Heart right ventricle (tissue), 16 donors: ENCODE data around the gene PRDM5. TPM values are rescaled to one million over a fixed set of nuclear protein-coding genes. Genes with fewer than 3 reads are reported as not detected.

Experiments used
- ATAC-seq, 8 donors: fragments of 200-7000 bp; cut with Tn5 transposase; one replicate each; pipeline ENCODE4 v1.9.1; 2020; ENCODE audit warnings: mild to moderate bottlenecking in 8 of 8, moderate library complexity in 8 of 8, moderate number of reproducible peaks in 1 of 8
- DNase-seq, 2 donors: peaks; one replicate each; pipeline ENCODE4 v3.0.0-alpha.2; 2020
- H3K27ac ChIP-seq, 10 donors: fragments of 200-600 bp; sonication (generic) in 2 of 10; one replicate each; pipeline versions ENCODE4 v1.5.0 to v1.8.0; 2020 to 2022; ENCODE audit warnings: mild to moderate bottlenecking in 3 of 10
- H3K27me3 ChIP-seq, 7 donors: fragments of 200-600 bp; one replicate each; pipeline ENCODE4 v1.8.0; 2021 to 2022; ENCODE audit warnings: mild to moderate bottlenecking in 2 of 7
- H3K36me3 ChIP-seq, 9 donors: fragments of 200-600 bp; sonication (generic) in 1 of 9; one replicate each; pipeline versions ENCODE4 v1.5.0 to v1.8.0; 2020 to 2022; ENCODE audit warnings: mild to moderate bottlenecking in 2 of 9
- H3K4me1 ChIP-seq, 9 donors: fragments of 200-600 bp; sonication (generic) in 1 of 9; one replicate each; pipeline versions ENCODE4 v1.5.0 to v1.8.0; 2020 to 2022; ENCODE audit warnings: mild to moderate bottlenecking in 4 of 9
- H3K4me3 ChIP-seq, 10 donors: fragments of 200-600 bp; sonication (generic) in 2 of 10; one replicate each; pipeline versions ENCODE4 v1.5.0 to v1.8.0; 2020 to 2022; ENCODE audit warnings: mild to moderate bottlenecking in 7 of 10, moderate library complexity in 2 of 10
- H3K9me3 ChIP-seq, 11 donors: fragments of 200-600 bp in 10 of 11; sonication (generic) in 2 of 11; one replicate each; pipeline versions ENCODE4 v1.5.0 to v1.8.0; 2013 to 2022; ENCODE audit warnings: mild to moderate bottlenecking in 2 of 11, control low read depth in 1 of 11, moderate library complexity in 1 of 11
- WGBS, 2 donors: extraction: QIAGEN DNeasy Blood & Tissue Kit; methylation state at CpG; one replicate each; pipeline ENCODE4 v1.1.7; 2013; ENCODE audit warnings: inconsistent platforms in 1 of 2; 5-methylcytosine and 5-hydroxymethylcytosine counted together
- intact Hi-C, 10 donors: fragments of 100-400 bp; cut with DNase I; formaldehyde crosslinking; loops; one replicate each; pipeline versions ENCODE4 v1.11.1 to v1.14.2; 2022
- polyA plus RNA-seq, 2 donors: library from polyadenylated mRNA; stranded (reverse); fragments of 200-250 nt; gene quantifications; one replicate each; pipeline ENCODE4 v1.2.3, GENCODE V29; 2013
- total RNA-seq, 10 donors: library from RNA; stranded (reverse); fragmentation: NEBNext Ultra II Directional in 3 of 10; extraction: Animal tissue kit (Norgen Biotek cat#: 25700) in 3 of 10; gene quantifications; one replicate each; pipeline versions ENCODE4 v1.2.1 to v1.2.4, GENCODE V29; 2021 to 2023
- TF ChIP-seq, protein P1 (sequence below), 9 donors: fragments of 200-600 bp; sonication (generic) in 2 of 9; IDR thresholded peaks; one replicate each; pipeline versions ENCODE4 v1.5.0 to v1.8.0; 2021 to 2022; ENCODE audit warnings: antibody characterized with exemption in 9 of 9, mild to moderate bottlenecking in 5 of 9, moderate library complexity in 1 of 9
- donor health status: Arrhythmogenic right ventricular cardiomyopathy.
- donor health status: ischemic (EF 13 %, LVEDD 7.1; RV severe dilation, severe dysfunction).
- donor health status: healthy with polysubstance abuse.
- donor health status: DM: no; HTN: yes; CAD: no.
- donor health status: DM: no; HTN: no; CAD: no.
- donor health status: ischemic (EF 25% LVEDD 6.9; RV normal size, moderate dysfunction).
- donor health status: ischemic (EF 25% LVEDD 5.7; RV mildly dilated, moderate dysfunction).
- donor health status: healthy.
- donor health status: DM: yes; HTN: yes; CAD: no.
- donor health status: Ischemic cardiomyopathy.
- donor health status: ischemic (EF 35%, LVEDD 5.7; RV mildly dilated, moderate dysfunction).
- donor health status: nonischemic (EF 11% LVEDD 7.7; RV severe dilation, severe dysfunction).
- donor health status: DM: yes; HTN: yes; CAD: no.
- donor health status: PGD.
- donor health status: ischemic (EF 29% LVEDD 5.4; RV normal size, mild dysfunction).
- donor health status: nonischemic (EF 23%, LVEDD 6.1; RV moderate dilation, normal function).

The PRDM5 gene
- total and polyA plus RNA-seq, 12 donors, result 1.5 to 20.5 (median 12.1) TPM

GRCh38 chr4:120837656-120838055 lies 84.9 kb downstream of the PRDM5 start:
- H3K36me3 ChIP-seq, result no peaks in the 10 kb centered on the region
- no peaks in the 10 kb centered on the region for H3K27me3 ChIP-seq
- TF ChIP-seq, protein P1, sequence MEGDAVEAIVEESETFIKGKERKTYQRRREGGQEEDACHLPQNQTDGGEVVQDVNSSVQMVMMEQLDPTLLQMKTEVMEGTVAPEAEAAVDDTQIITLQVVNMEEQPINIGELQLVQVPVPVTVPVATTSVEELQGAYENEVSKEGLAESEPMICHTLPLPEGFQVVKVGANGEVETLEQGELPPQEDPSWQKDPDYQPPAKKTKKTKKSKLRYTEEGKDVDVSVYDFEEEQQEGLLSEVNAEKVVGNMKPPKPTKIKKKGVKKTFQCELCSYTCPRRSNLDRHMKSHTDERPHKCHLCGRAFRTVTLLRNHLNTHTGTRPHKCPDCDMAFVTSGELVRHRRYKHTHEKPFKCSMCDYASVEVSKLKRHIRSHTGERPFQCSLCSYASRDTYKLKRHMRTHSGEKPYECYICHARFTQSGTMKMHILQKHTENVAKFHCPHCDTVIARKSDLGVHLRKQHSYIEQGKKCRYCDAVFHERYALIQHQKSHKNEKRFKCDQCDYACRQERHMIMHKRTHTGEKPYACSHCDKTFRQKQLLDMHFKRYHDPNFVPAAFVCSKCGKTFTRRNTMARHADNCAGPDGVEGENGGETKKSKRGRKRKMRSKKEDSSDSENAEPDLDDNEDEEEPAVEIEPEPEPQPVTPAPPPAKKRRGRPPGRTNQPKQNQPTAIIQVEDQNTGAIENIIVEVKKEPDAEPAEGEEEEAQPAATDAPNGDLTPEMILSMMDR (IDR thresholded peaks at IDR 0.05), result no peak
- ATAC-seq, result no peak
- H3K9me3 ChIP-seq, result peaks cover 0 to 20% (median 7%) of the 10 kb centered on the region in 11 donors
- H3K4me1 ChIP-seq, result peaks cover 0 to 19% (median 0%) of the 10 kb centered on the region in 9 donors
- no peak overlapping the region for H3K27ac ChIP-seq
- intact Hi-C loops, result no loop called here
- DNase-seq, result no peak
- no peak overlapping the region for H3K4me3 ChIP-seq
- 98 to 100% methylated on average over 1 of the region's 1 CpG for WGBS, 2 donors

DNA sequence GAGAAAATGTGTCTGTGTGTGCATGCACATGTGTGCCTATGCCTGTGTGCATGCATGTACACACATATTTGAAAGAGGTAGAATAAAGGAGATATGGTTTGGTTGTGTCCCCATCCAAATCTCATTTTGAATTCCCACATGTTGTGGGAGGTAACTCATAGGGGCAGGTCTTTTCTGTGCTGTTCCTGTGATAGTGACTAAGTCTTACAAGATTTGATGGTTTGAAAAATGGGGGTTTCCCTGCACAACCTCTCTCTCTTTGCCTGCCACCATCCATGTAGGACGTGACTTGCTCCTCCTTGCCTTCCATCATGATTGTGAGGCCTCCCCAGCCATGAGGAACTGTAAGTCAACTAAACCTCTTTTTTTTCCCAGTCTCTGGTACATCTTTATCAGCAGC lies 87.2 kb downstream of the PRDM5 start:
- no peak for DNase-seq
- Histone ChIP-seq H3K27ac (no peak overlapping the region), H3K27me3 (no peaks in the 10 kb centered on the region), H3K9me3 (peaks cover 0 to 20% (median 7%) of the 10 kb centered on the region in 11 donors), H3K36me3 (no peaks in the 10 kb centered on the region), H3K4me3 (no peak overlapping the region), H3K4me1 (peaks cover 0 to 17% (median 0%) of the 10 kb centered on the region in 9 donors)
- WGBS, 2 donors, result 92 to 97% methylated on average over 1 of the region's 1 CpG
- TF ChIP-seq, protein P1 (IDR thresholded peaks at IDR 0.05), result no peak
- intact Hi-C loops, result no loop called here
- ATAC-seq, result no peak

DNA sequence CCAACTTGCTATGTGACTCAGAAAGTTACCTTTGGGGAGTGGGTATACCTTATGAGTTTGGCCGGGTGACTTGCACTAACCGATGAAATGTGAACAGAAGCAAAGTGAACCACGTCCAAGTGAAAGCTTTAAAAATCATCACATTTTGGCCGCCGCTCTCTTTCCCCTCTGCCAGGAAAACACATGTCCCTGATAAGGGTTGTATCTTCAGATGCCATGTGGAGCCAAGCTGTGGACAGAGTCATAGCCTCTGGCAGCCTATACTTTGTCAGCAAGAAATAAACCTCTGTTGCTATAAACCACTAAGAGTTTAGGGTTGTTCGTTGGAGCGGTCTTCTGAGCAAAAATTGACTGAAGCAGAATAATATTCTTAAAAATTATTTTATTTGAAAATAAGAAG lies 92.3 kb downstream of the PRDM5 start:
- peaks cover 0 to 22% (median 0%) of the 10 kb centered on the region in 9 donors for H3K4me1 ChIP-seq
- WGBS, 2 donors, result 34 to 43% methylated on average over 7 of the region's 7 CpGs
- H3K27ac ChIP-seq, result peak overlapping the region in 6 of 10 donors; percentile 3 to 64 (median 58)
- H3K9me3 ChIP-seq, result peaks cover 0 to 20% (median 7%) of the 10 kb centered on the region in 11 donors
- intact Hi-C loops, result no loop called here
- ATAC-seq (peak; percentile 80 to 99 (median 93)), DNase-seq (peak; percentile 15 to 56)
- H3K36me3 ChIP-seq, result no peaks in the 10 kb centered on the region
- H3K27me3 ChIP-seq, result no peaks in the 10 kb centered on the region
- TF ChIP-seq, protein P1 (IDR thresholded peaks at IDR 0.05), result no peak
- H3K4me3 ChIP-seq, result no peak overlapping the region

DNA sequence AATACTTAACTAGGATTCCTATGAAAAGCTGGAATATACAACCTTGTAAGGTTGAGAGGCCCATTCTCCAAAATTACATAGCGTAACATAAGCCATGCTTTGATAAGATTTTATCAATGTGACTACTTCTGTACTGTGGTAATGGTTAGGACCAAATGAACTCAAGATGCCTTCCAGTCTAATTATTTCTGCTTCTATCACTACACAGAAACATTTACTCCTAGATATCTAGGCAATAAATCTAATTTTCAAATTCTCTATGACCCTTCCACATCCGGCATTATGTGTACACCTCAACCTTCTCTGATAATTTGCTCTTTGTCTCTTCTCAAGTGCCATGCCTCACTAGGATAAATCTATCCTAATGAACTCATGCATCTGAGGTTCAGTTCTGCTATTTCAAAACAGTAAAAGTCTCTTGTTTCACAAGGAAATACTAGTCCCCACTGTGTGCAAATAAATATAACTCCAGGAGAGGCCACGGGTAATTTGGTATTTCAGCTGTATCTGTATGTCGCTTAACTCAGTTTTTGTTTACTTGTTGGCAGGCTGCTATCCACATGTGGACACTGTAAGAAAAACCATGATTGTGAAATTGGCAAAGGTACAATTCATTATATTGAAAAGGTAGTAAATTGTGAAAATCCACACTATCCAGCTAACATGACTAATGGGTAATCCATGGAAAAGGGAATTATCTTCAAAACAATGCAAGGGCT lies 93.3 kb downstream of the PRDM5 start:
- 66 to 74% methylated on average over 4 of the region's 4 CpGs for WGBS, 2 donors
- Histone ChIP-seq H3K4me1 (peaks cover 0 to 22% (median 0%) of the 10 kb centered on the region in 9 donors), H3K4me3 (no peak overlapping the region), H3K27me3 (no peaks in the 10 kb centered on the region), H3K36me3 (no peaks in the 10 kb centered on the region), H3K27ac (peak overlapping the region in 5 of 10 donors; percentile 47 to 64 (median 59)), H3K9me3 (peaks cover 0 to 13% (median 4%) of the 10 kb centered on the region in 11 donors)
- DNase-seq (no peak), ATAC-seq (peak in 1 of 8 donors; percentile 21)
- intact Hi-C loops, result no loop called here
- TF ChIP-seq, protein P1 (IDR thresholded peaks at IDR 0.05), result no peak
